Liver (tissue), 3 donors: ENCODE measurements around the gene MICAL2.

Experiments
- CTCF ChIP-seq: fragments of 150-350 bp; IDR thresholded peaks from 2 replicates; pipeline ENCODE4 v1.5.1; 2017; ENCODE audit warnings: improper control_type of control experiment, low read depth, low read length; ENCODE audit not compliant: missing input control
- JUND ChIP-seq, 2 donors: IDR thresholded peaks; 2 replicates each; pipeline ENCODE4 v1.6.1; 2016; ENCODE audit warnings: antibody characterized with exemption in 2 of 2
- MAX ChIP-seq: IDR thresholded peaks from 2 replicates; pipeline ENCODE4 v1.6.1; 2016; ENCODE audit warnings: antibody characterized with exemption
- RXRA ChIP-seq, 2 donors: IDR thresholded peaks; 2 replicates each; pipeline ENCODE4 v1.6.1; 2017 to 2018; ENCODE audit warnings: antibody characterized with exemption in 2 of 2, mild to moderate bottlenecking in 1 of 2
- YY1 ChIP-seq: IDR thresholded peaks from 2 replicates; pipeline ENCODE4 v1.6.1; 2016; ENCODE audit warnings: antibody characterized with exemption, mild to moderate bottlenecking
- donor health status: healthy.
- donor health status: healthy.

GRCh38 chr11:12157241-12157661 lies 46.9 kb downstream of the MICAL2 start:
- TF ChIP-seq CTCF (no peak), RXRA (IDR thresholded peaks at IDR 0.05) (no peak), MAX (no peak), JUND (IDR thresholded peaks at IDR 0.05) (no peak), YY1 (no peak)
